Smooth muscle cell (in vitro differentiated cells): ENCODE data around the gene KCNQ1. TPM values are rescaled to one million over a fixed set of nuclear protein-coding genes. Genes with fewer than 3 reads are reported as not detected.

Experiments used
- DNase-seq: peaks from one replicate; lab custom pipeline; 2025; ENCODE audit not compliant: unreplicated experiment; lab: John Stamatoyannopoulos, UW
- H2AFZ ChIP-seq: fragments of 200-600 bp; sonication (generic); 2 replicates; pipeline ENCODE4 v1.6.0; 2016; ENCODE audit warnings: antibody characterized with exemption, low read depth, mild to moderate bottlenecking
- H3F3A ChIP-seq: fragments of 200-600 bp; sonication (generic); 2 replicates; pipeline ENCODE4 v1.6.0; 2017; ENCODE audit warnings: antibody characterized with exemption, low read depth
- H3K27ac ChIP-seq: fragments of 200-600 bp; sonication (generic); 2 replicates; pipeline ENCODE4 v1.5.1; 2016; ENCODE audit warnings: low read depth, mild to moderate bottlenecking
- H3K27me3 ChIP-seq: fragments of 200-600 bp; sonication (generic); 2 replicates; pipeline ENCODE4 v1.6.1; 2016; ENCODE audit warnings: low read depth, mild to moderate bottlenecking
- H3K36me3 ChIP-seq: fragments of 200-600 bp; sonication (generic); 2 replicates; pipeline ENCODE4 v1.5.1; 2016; ENCODE audit warnings: low read depth
- H3K4me1 ChIP-seq: fragments of 200-600 bp; sonication (generic); 2 replicates; pipeline ENCODE4 v1.5.1; 2016; ENCODE audit warnings: low read depth
- H3K4me2 ChIP-seq: fragments of 200-600 bp; sonication (generic); 2 replicates; pipeline ENCODE4 v1.6.0; 2016; ENCODE audit warnings: mild to moderate bottlenecking
- H3K4me3 ChIP-seq: fragments of 200-600 bp; sonication (generic); 2 replicates; pipeline ENCODE4 v1.5.1; 2016; ENCODE audit warnings: mild to moderate bottlenecking
- H3K79me2 ChIP-seq: fragments of 200-600 bp; sonication (generic); 2 replicates; pipeline ENCODE4 v1.6.0; 2016; ENCODE audit warnings: low read depth, mild to moderate bottlenecking
- H3K9ac ChIP-seq: fragments of 200-600 bp; sonication (generic); 2 replicates; pipeline ENCODE4 v1.6.0; 2016; ENCODE audit warnings: low read depth
- H3K9me3 ChIP-seq: fragments of 200-600 bp; sonication (generic); replicated peaks from 2 replicates; pipeline ENCODE4 v1.5.1; 2016; ENCODE audit warnings: low read depth
- H4K20me1 ChIP-seq: fragments of 200-600 bp; sonication (generic); 2 replicates; pipeline ENCODE4 v1.6.0; 2016; ENCODE audit warnings: low read depth
- CTCF ChIP-seq: fragments of 200-600 bp; sonication (generic); IDR thresholded peaks from 2 replicates; pipeline ENCODE4 v1.5.1; 2017; ENCODE audit warnings: borderline replicate concordance, mild to moderate bottlenecking, antibody characterized with exemption; ENCODE audit not compliant: insufficient read depth, poor library complexity, severe bottlenecking
- WGBS: methylation state at CpG from one replicate; pipeline ENCODE4 v1.1.7; 2016; ENCODE audit warnings: low lambda C conversion rate; 5-methylcytosine and 5-hydroxymethylcytosine counted together
- polyA plus RNA-seq: library from polyadenylated mRNA; unstranded; fragments of >200 nt; fragmentation: Nextera tagmentation; extraction: Ambion mirVana; gene quantifications from 2 replicates; pipeline ENCODE4 v1.2.1, GENCODE V29; 2016
- total RNA-seq: library from RNA; depleted of rRNA; stranded (reverse); fragments of >200 nt; gene quantifications from 2 replicates; pipeline ENCODE4 v1.2.3, GENCODE V29; 2014

KCNQ1 gene
- total and polyA plus RNA-seq, 2 experiments from 2014 or later, result 1.3 to 2.3 TPM

GRCh38 chr11:2800655-2801531 is 356.1 kb downstream of the KCNQ1 start:
- TF ChIP-seq CTCF, result no peak
- WGBS, result 97% methylated on average over 12 of the region's 12 CpGs
- Histone ChIP-seq H3K79me2 (no peaks in the 10 kb centered on the region), H3K27me3 (no peaks in the 10 kb centered on the region), H4K20me1 (no peaks in the 10 kb centered on the region), H3K9ac (no peak overlapping the region), H2AFZ (no peak overlapping the region), H3K4me1 (peaks cover 10% of the 10 kb centered on the region), H3F3A (no peaks in the 10 kb centered on the region), H3K9me3 (no peaks in the 10 kb centered on the region), H3K27ac (no peak overlapping the region), H3K4me2 (no peak overlapping the region), H3K4me3 (no peak overlapping the region), H3K36me3 (no peaks in the 10 kb centered on the region)
- no peak for DNase-seq

GRCh38 chr11:2801711-2802388 is 357.0 kb downstream of the KCNQ1 start:
- Histone ChIP-seq H3K9ac (no peak overlapping the region), H3K79me2 (no peaks in the 10 kb centered on the region), H3K4me1 (peaks cover 13% of the 10 kb centered on the region), H2AFZ (no peak overlapping the region), H3K27me3 (no peaks in the 10 kb centered on the region), H3K4me3 (no peak overlapping the region), H4K20me1 (no peaks in the 10 kb centered on the region), H3K9me3 (no peaks in the 10 kb centered on the region), H3F3A (no peaks in the 10 kb centered on the region), H3K36me3 (no peaks in the 10 kb centered on the region), H3K27ac (no peak overlapping the region), H3K4me2 (no peak overlapping the region)
- 92% methylated on average over 20 of the region's 22 CpGs for WGBS
- TF ChIP-seq CTCF, result no peak
- DNase-seq, result no peak

- no peak overlapping the region for H3K27ac ChIP-seq
- no peaks in the 10 kb centered on the region for H3K79me2 ChIP-seq
- no peaks in the 10 kb centered on the region for H3K36me3 ChIP-seq
- no peak for DNase-seq
- H3K4me3 ChIP-seq, result no peak overlapping the region
- H3F3A ChIP-seq, result no peaks in the 10 kb centered on the region
- H3K9ac ChIP-seq, result no peak overlapping the region
- 88% methylated on average over 18 of the region's 18 CpGs for WGBS
- peaks cover 16% of the 10 kb centered on the region for H3K4me1 ChIP-seq
- no peaks in the 10 kb centered on the region for H3K9me3 ChIP-seq
- H3K27me3 ChIP-seq, result no peaks in the 10 kb centered on the region
- no peak for TF ChIP-seq CTCF
- H3K4me2 ChIP-seq, result no peak overlapping the region
- H4K20me1 ChIP-seq, result no peaks in the 10 kb centered on the region
- no peak overlapping the region for H2AFZ ChIP-seq
Observed at GRCh38 chr11:2802389-2803185, 357.8 kb downstream of the KCNQ1 start.
